WTC11 (cell line): ENCODE data around the gene RSPO3.

Experiments used
- FOXP4 ChIP-seq: sonication (generic); formaldehyde crosslinking; IDR thresholded peaks from 2 replicates; pipeline ENCODE4 v1.8.0; 2022; ENCODE audit warnings: mild to moderate bottlenecking, missing genetic modification reagents
- MLX ChIP-seq: sonication (generic); formaldehyde crosslinking; IDR thresholded peaks from 2 replicates; pipeline ENCODE4 v1.8.1; 2023; ENCODE audit warnings: mild to moderate bottlenecking, missing genetic modification reagents, moderate library complexity
- ZNF219 ChIP-seq: sonication (generic); formaldehyde crosslinking; IDR thresholded peaks from 2 replicates; pipeline ENCODE4 v1.8.0; 2023; ENCODE audit warnings: missing genetic modification reagents, mild to moderate bottlenecking, borderline replicate concordance
- ZNF423 ChIP-seq: fragments of 250-450 bp; sonication (Bioruptor Pico); IDR thresholded peaks from 2 replicates; pipeline ENCODE4 v2.1.2; 2022; ENCODE audit warnings: mild to moderate bottlenecking, moderate library complexity
- TF ChIP-seq, protein P1 (sequence below): sonication (generic); formaldehyde crosslinking; IDR thresholded peaks from 2 replicates; pipeline ENCODE4 v1.8.1; 2023; ENCODE audit warnings: mild to moderate bottlenecking, missing genetic modification reagents, borderline replicate concordance
- TF ChIP-seq, protein P2 (sequence below): fragments of 200-600 bp; IDR thresholded peaks from 2 replicates; pipeline ENCODE4 v1.8.0; 2022; ENCODE audit warnings: antibody characterized with exemption

DNA sequence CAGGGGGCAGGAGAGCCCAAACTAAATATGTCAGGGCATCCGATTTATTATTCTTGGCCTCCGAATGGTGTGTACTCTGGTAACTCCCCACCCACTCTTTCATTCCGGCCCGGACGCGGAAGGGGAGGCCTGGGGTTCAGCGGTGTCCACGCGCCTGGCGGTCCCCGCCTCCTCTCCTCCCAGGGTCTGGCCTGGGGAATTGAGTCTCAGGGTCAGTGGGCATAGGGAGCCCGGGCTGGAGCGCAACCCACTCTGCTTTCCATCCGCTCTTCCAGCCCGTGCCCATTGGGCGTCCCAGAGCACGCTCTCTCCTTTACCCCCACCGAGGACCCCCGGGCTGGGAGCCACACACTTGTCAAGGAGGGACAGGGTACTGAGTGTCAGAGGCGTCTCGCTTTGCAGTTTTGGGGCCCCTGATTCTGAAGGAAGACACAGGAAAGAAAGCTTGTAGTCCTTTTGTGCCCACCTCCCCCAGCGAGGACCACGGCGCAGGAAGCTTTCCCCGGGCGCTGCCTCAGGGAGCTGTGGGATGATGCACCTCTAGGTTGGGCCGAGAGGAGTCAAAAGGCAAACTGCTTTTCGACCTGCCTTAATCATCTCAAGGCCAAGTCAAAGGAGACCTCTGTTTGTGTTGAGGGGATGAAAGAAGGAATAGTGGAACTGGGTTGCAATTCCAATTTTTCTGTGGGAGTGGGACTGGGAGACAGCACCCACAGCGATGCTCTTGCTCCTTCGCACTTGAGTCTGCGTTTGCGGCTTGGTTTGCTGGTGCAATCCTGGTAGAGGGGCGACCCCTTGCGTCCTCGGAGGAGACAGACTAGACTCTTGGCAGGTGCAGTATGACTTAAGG lies 2.5 kb downstream of the RSPO3 start:
- no peak for TF ChIP-seq ZNF219 (CRISPR knock-in tag)
- TF ChIP-seq, protein P1, sequence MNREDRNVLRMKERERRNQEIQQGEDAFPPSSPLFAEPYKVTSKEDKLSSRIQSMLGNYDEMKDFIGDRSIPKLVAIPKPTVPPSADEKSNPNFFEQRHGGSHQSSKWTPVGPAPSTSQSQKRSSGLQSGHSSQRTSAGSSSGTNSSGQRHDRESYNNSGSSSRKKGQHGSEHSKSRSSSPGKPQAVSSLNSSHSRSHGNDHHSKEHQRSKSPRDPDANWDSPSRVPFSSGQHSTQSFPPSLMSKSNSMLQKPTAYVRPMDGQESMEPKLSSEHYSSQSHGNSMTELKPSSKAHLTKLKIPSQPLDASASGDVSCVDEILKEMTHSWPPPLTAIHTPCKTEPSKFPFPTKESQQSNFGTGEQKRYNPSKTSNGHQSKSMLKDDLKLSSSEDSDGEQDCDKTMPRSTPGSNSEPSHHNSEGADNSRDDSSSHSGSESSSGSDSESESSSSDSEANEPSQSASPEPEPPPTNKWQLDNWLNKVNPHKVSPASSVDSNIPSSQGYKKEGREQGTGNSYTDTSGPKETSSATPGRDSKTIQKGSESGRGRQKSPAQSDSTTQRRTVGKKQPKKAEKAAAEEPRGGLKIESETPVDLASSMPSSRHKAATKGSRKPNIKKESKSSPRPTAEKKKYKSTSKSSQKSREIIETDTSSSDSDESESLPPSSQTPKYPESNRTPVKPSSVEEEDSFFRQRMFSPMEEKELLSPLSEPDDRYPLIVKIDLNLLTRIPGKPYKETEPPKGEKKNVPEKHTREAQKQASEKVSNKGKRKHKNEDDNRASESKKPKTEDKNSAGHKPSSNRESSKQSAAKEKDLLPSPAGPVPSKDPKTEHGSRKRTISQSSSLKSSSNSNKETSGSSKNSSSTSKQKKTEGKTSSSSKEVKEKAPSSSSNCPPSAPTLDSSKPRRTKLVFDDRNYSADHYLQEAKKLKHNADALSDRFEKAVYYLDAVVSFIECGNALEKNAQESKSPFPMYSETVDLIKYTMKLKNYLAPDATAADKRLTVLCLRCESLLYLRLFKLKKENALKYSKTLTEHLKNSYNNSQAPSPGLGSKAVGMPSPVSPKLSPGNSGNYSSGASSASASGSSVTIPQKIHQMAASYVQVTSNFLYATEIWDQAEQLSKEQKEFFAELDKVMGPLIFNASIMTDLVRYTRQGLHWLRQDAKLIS, result no peak
- TF ChIP-seq, protein P2, sequence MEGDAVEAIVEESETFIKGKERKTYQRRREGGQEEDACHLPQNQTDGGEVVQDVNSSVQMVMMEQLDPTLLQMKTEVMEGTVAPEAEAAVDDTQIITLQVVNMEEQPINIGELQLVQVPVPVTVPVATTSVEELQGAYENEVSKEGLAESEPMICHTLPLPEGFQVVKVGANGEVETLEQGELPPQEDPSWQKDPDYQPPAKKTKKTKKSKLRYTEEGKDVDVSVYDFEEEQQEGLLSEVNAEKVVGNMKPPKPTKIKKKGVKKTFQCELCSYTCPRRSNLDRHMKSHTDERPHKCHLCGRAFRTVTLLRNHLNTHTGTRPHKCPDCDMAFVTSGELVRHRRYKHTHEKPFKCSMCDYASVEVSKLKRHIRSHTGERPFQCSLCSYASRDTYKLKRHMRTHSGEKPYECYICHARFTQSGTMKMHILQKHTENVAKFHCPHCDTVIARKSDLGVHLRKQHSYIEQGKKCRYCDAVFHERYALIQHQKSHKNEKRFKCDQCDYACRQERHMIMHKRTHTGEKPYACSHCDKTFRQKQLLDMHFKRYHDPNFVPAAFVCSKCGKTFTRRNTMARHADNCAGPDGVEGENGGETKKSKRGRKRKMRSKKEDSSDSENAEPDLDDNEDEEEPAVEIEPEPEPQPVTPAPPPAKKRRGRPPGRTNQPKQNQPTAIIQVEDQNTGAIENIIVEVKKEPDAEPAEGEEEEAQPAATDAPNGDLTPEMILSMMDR, result peak; percentile 67
- no peak for TF ChIP-seq ZNF423
- TF ChIP-seq FOXP4, result no peak
- TF ChIP-seq MLX (CRISPR knock-in tag), result no peak
